Smooth muscle cell (in vitro differentiated cells): Measurements from ENCODE around the gene CCDC175. TPM values are rescaled to one million over a fixed set of nuclear protein-coding genes. Genes with fewer than 3 reads are reported as not detected.

Experiments used
- DNase-seq: peaks from one replicate; lab custom pipeline; 2025; ENCODE audit not compliant: unreplicated experiment; lab: John Stamatoyannopoulos, UW
- H2AFZ ChIP-seq: fragments of 200-600 bp; sonication (generic); 2 replicates; pipeline ENCODE4 v1.6.0; 2016; ENCODE audit warnings: antibody characterized with exemption, low read depth, mild to moderate bottlenecking
- H3F3A ChIP-seq: fragments of 200-600 bp; sonication (generic); 2 replicates; pipeline ENCODE4 v1.6.0; 2017; ENCODE audit warnings: antibody characterized with exemption, low read depth
- H3K27ac ChIP-seq: fragments of 200-600 bp; sonication (generic); 2 replicates; pipeline ENCODE4 v1.5.1; 2016; ENCODE audit warnings: low read depth, mild to moderate bottlenecking
- H3K27me3 ChIP-seq: fragments of 200-600 bp; sonication (generic); 2 replicates; pipeline ENCODE4 v1.6.1; 2016; ENCODE audit warnings: low read depth, mild to moderate bottlenecking
- H3K36me3 ChIP-seq: fragments of 200-600 bp; sonication (generic); 2 replicates; pipeline ENCODE4 v1.5.1; 2016; ENCODE audit warnings: low read depth
- H3K4me1 ChIP-seq: fragments of 200-600 bp; sonication (generic); 2 replicates; pipeline ENCODE4 v1.5.1; 2016; ENCODE audit warnings: low read depth
- H3K4me2 ChIP-seq: fragments of 200-600 bp; sonication (generic); 2 replicates; pipeline ENCODE4 v1.6.0; 2016; ENCODE audit warnings: mild to moderate bottlenecking
- H3K4me3 ChIP-seq: fragments of 200-600 bp; sonication (generic); 2 replicates; pipeline ENCODE4 v1.5.1; 2016; ENCODE audit warnings: mild to moderate bottlenecking
- H3K79me2 ChIP-seq: fragments of 200-600 bp; sonication (generic); 2 replicates; pipeline ENCODE4 v1.6.0; 2016; ENCODE audit warnings: low read depth, mild to moderate bottlenecking
- H3K9ac ChIP-seq: fragments of 200-600 bp; sonication (generic); 2 replicates; pipeline ENCODE4 v1.6.0; 2016; ENCODE audit warnings: low read depth
- H3K9me3 ChIP-seq: fragments of 200-600 bp; sonication (generic); replicated peaks from 2 replicates; pipeline ENCODE4 v1.5.1; 2016; ENCODE audit warnings: low read depth
- H4K20me1 ChIP-seq: fragments of 200-600 bp; sonication (generic); 2 replicates; pipeline ENCODE4 v1.6.0; 2016; ENCODE audit warnings: low read depth
- WGBS: methylation state at CpG from one replicate; pipeline ENCODE4 v1.1.7; 2016; ENCODE audit warnings: low lambda C conversion rate; 5-methylcytosine and 5-hydroxymethylcytosine counted together
- polyA plus RNA-seq: library from polyadenylated mRNA; unstranded; fragments of >200 nt; fragmentation: Nextera tagmentation; extraction: Ambion mirVana; gene quantifications from 2 replicates; pipeline ENCODE4 v1.2.1, GENCODE V29; 2016
- total RNA-seq: library from RNA; depleted of rRNA; stranded (reverse); fragments of >200 nt; gene quantifications from 2 replicates; pipeline ENCODE4 v1.2.3, GENCODE V29; 2014
- TF ChIP-seq, protein P1 (sequence below): fragments of 200-600 bp; sonication (generic); IDR thresholded peaks from 2 replicates; pipeline ENCODE4 v1.5.1; 2017; ENCODE audit warnings: borderline replicate concordance, mild to moderate bottlenecking, antibody characterized with exemption; ENCODE audit not compliant: insufficient read depth, poor library complexity, severe bottlenecking

The CCDC175 gene
- total and polyA plus RNA-seq, 2 experiments from 2014 or later, result not detected

DNA sequence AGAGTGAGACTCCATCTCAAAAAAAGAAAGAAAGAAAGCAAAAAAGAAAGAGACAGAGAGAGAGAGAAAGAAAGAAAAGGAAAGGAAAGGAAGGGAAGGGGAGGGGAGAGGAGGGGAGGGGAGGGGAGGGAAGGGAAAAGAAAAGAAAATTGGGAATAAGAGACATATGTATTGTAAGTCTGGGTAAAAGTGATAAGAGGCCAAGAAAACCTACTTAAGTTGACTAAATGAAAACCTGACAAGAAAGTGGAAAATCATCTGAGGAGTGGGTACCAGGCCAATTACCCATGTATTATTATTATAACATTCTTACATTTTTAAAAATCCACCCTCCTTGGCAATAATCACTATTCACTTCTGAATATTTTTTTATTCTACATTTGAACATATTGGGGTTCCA, 46.3 kb downstream of the CCDC175 start:
- Histone ChIP-seq H3K36me3 (no peaks in the 10 kb centered on the region), H3K4me2 (no peak overlapping the region), H3K4me1 (no peaks in the 10 kb centered on the region), H4K20me1 (no peaks in the 10 kb centered on the region), H3K79me2 (no peaks in the 10 kb centered on the region), H3K9me3 (no peaks in the 10 kb centered on the region), H3K27me3 (no peaks in the 10 kb centered on the region), H3K4me3 (no peak overlapping the region), H3F3A (no peaks in the 10 kb centered on the region), H3K9ac (no peak overlapping the region), H2AFZ (no peak overlapping the region), H3K27ac (no peak overlapping the region)
- no peak for DNase-seq
- TF ChIP-seq, protein P1, sequence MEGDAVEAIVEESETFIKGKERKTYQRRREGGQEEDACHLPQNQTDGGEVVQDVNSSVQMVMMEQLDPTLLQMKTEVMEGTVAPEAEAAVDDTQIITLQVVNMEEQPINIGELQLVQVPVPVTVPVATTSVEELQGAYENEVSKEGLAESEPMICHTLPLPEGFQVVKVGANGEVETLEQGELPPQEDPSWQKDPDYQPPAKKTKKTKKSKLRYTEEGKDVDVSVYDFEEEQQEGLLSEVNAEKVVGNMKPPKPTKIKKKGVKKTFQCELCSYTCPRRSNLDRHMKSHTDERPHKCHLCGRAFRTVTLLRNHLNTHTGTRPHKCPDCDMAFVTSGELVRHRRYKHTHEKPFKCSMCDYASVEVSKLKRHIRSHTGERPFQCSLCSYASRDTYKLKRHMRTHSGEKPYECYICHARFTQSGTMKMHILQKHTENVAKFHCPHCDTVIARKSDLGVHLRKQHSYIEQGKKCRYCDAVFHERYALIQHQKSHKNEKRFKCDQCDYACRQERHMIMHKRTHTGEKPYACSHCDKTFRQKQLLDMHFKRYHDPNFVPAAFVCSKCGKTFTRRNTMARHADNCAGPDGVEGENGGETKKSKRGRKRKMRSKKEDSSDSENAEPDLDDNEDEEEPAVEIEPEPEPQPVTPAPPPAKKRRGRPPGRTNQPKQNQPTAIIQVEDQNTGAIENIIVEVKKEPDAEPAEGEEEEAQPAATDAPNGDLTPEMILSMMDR, result no peak

DNA sequence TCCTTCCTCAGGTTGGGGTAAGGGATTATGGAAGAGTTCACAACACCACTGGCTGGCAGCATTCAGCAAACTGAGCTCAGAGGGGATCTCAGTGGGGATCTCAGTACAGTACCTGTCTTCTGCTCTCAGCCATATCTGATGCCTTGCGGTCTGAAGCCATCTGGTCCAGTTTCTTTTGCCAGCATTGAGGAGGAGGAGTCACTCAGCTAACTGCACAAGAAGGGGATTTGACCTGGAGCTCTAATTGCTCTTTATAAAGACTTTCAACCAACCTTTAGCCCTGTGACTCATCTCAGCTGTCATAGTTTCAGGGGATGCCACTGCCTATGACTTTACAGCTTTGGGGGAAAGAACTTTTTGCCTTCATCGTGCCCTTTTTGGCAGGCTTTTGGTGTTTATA, 47.4 kb downstream of the CCDC175 start:
- no peak overlapping the region for H3K4me2 ChIP-seq
- no peaks in the 10 kb centered on the region for H3K4me1 ChIP-seq
- no peak overlapping the region for H2AFZ ChIP-seq
- H3K4me3 ChIP-seq, result no peak overlapping the region
- no peak for DNase-seq
- no peak overlapping the region for H3K27ac ChIP-seq
- TF ChIP-seq, protein P1, result no peak
- H4K20me1 ChIP-seq, result no peaks in the 10 kb centered on the region
- H3F3A ChIP-seq, result no peaks in the 10 kb centered on the region
- H3K9me3 ChIP-seq, result no peaks in the 10 kb centered on the region
- no peaks in the 10 kb centered on the region for H3K27me3 ChIP-seq
- H3K9ac ChIP-seq, result no peak overlapping the region
- no peaks in the 10 kb centered on the region for H3K79me2 ChIP-seq
- 82% methylated on average over 2 of the region's 2 CpGs for WGBS
- no peaks in the 10 kb centered on the region for H3K36me3 ChIP-seq

DNA sequence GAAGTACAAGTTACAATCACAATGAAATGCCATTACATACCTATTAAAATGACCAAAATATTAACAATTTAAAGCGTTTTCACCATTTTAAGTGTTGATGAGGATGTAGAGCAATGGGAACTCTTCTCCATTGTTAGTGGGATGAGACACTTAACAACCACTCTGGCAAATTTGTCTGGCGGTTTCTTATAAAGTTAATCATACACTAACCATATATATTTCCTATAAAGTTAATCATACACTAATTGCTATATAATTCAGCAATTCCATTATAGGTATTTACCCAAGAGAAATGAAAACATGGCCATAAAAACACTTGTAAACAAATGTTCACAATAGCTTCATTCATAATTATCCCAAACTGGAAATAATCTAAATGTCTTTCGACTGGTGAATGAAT, 56.4 kb downstream of the CCDC175 start:
- Histone ChIP-seq H3K4me3 (no peak overlapping the region), H4K20me1 (no peaks in the 10 kb centered on the region), H3K4me2 (no peak overlapping the region), H3K36me3 (no peaks in the 10 kb centered on the region), H3K4me1 (no peaks in the 10 kb centered on the region), H3K79me2 (no peaks in the 10 kb centered on the region), H3K27ac (no peak overlapping the region), H3K27me3 (no peaks in the 10 kb centered on the region), H3K9me3 (no peaks in the 10 kb centered on the region), H2AFZ (no peak overlapping the region), H3K9ac (no peak overlapping the region), H3F3A (no peaks in the 10 kb centered on the region)
- no peak for DNase-seq
- TF ChIP-seq, protein P1, result no peak
- WGBS, result 91% methylated on average over 3 of the region's 3 CpGs

DNA sequence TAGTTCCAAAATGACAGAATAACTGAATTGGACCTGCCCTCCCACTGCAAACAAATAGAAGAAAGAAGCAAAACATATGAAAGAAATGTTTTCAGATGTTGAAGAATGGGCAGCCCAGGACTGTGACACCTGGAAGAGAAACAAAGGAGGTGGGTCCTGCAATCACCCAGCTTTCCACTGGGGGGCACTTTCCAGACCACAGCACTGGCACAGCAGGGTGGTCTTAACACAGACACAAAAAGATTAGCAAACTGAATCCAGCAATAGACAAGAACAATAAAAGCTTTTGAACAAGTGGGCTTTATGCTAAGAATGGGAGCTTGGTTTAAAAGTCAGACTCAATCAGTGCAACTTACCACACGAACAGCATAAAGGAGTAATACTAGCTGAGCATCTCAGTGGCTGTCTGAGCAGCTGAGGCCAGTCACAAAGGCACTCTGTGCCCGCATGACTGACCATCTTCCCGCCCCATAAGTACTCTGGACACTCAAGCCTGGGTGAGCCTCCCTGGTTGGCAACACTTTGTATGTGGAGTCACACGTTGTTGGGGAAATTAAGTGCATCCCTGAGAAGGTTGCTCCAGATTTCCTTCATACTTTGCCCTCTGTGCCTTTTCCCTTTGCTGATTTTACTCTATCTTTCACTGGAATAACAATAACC, 64.6 kb downstream of the CCDC175 start:
- Histone ChIP-seq H3K4me1 (peaks cover 7% of the 10 kb centered on the region), H3K4me3 (no peak overlapping the region), H3K9ac (no peak overlapping the region), H3K79me2 (no peaks in the 10 kb centered on the region), H2AFZ (no peak overlapping the region), H3K36me3 (no peaks in the 10 kb centered on the region), H3K27me3 (no peaks in the 10 kb centered on the region), H3K9me3 (no peaks in the 10 kb centered on the region), H3F3A (peaks cover 13% of the 10 kb centered on the region), H3K4me2 (no peak overlapping the region), H3K27ac (no peak overlapping the region), H4K20me1 (no peaks in the 10 kb centered on the region)
- no peak for DNase-seq
- TF ChIP-seq, protein P1, result peak; percentile 44
- 84% methylated on average over 4 of the region's 4 CpGs for WGBS
